PC-3 (cell line): ENCODE data around the gene ATP2B2. TPM values are rescaled to one million over a fixed set of nuclear protein-coding genes. Genes with fewer than 3 reads are reported as not detected.

Source experiments
- ATAC-seq: fragments of 200-7000 bp; cut with Tn5 transposase; 2 replicates; pipeline ENCODE4 v1.9.1; 2020; ENCODE audit warnings: mild to moderate bottlenecking, moderate library complexity
- BruUV-seq: library from RNA; stranded (reverse); fragments of 400-500 nt; replicated peaks from 2 replicates; lab custom pipeline; 2021; lab: Mats Ljungman, UMichigan
- CTCF ChIA-PET: fragments of 300-600 bp; sonication (Branson Sonifier 250); formaldehyde crosslinking; loops from one replicate; lab custom pipeline; 2022; ENCODE audit warnings: antibody characterized with exemption; lab: Charles Lee
- POLR2A ChIA-PET: fragments of 300-600 bp; sonication (Branson Sonifier 250); formaldehyde crosslinking; loops from one replicate; lab custom pipeline; 2022; ENCODE audit warnings: antibody characterized with exemption; ENCODE audit not compliant: unreplicated experiment; lab: Charles Lee
- DNase-seq: peaks from one replicate; pipeline ENCODE4 v3.0.0-alpha.2; 2015
- H2AFZ ChIP-seq: fragments of 300-600 bp; sonication (generic); 2 replicates; pipeline ENCODE4 v1.6.0; 2016; ENCODE audit warnings: antibody characterized with exemption, low read length
- H3F3A ChIP-seq: fragments of 300-600 bp; sonication (generic); one replicate; pipeline ENCODE4 v1.6.0; 2017; ENCODE audit warnings: antibody characterized with exemption, low read length, control low read depth, mild to moderate bottlenecking; ENCODE audit not compliant: unreplicated experiment
- H3K27ac ChIP-seq: fragments of 300-600 bp; sonication (generic); 2 replicates; pipeline ENCODE4 v1.5.1; 2016; ENCODE audit warnings: mild to moderate bottlenecking, low read length
- H3K27me3 ChIP-seq: fragments of 300-600 bp; sonication (generic); 2 replicates; pipeline ENCODE4 v1.6.1; 2016; ENCODE audit warnings: low read length, mixed read lengths
- H3K36me3 ChIP-seq: fragments of 300-600 bp; sonication (generic); 2 replicates; pipeline ENCODE4 v1.6.1; 2016; ENCODE audit warnings: low read depth, mixed run types, low read length, mixed read lengths
- H3K4me1 ChIP-seq: fragments of 300-600 bp; sonication (generic); 2 replicates; pipeline ENCODE4 v1.5.1; 2016; ENCODE audit warnings: low read length; ENCODE audit not compliant: insufficient read depth
- H3K4me2 ChIP-seq: fragments of 300-600 bp; sonication (generic); 2 replicates; pipeline ENCODE4 v1.6.0; 2016; ENCODE audit warnings: low read length
- H3K4me3 ChIP-seq: fragments of 300-600 bp; sonication (generic); 2 replicates; pipeline ENCODE4 v1.5.1; 2016; ENCODE audit warnings: mild to moderate bottlenecking, low read length, mixed read lengths
- H3K79me2 ChIP-seq: fragments of 300-600 bp; sonication (generic); 2 replicates; pipeline ENCODE4 v1.6.1; 2017; ENCODE audit warnings: low read length, mixed read lengths
- H3K9ac ChIP-seq: fragments of 300-600 bp; sonication (generic); 2 replicates; pipeline ENCODE4 v1.6.0; 2016; ENCODE audit warnings: mild to moderate bottlenecking, low read length
- H3K9me2 ChIP-seq: fragments of 300-600 bp; sonication (generic); replicated peaks from 2 replicates; pipeline ENCODE4 v1.6.1; 2016; ENCODE audit warnings: mixed run types, low read length, mixed read lengths
- H3K9me3 ChIP-seq: fragments of 300-600 bp; sonication (generic); 2 replicates; pipeline ENCODE4 v1.6.1; 2016; ENCODE audit warnings: low read length, mixed read lengths
- H4K20me1 ChIP-seq: fragments of 300-600 bp; sonication (generic); 2 replicates; pipeline ENCODE4 v1.6.1; 2016; ENCODE audit warnings: low read length, mixed read lengths
- EZH2 ChIP-seq: fragments of 300-600 bp; sonication (generic); IDR thresholded peaks from one replicate; pipeline ENCODE4 v1.6.1; 2017; ENCODE audit warnings: antibody characterized with exemption, mild to moderate bottlenecking, low read length; ENCODE audit not compliant: unreplicated experiment
- EZH2phosphoT487 ChIP-seq: fragments of 300-600 bp; sonication (generic); IDR thresholded peaks from 2 replicates; pipeline ENCODE4 v1.6.1; 2018; ENCODE audit warnings: mild to moderate bottlenecking, antibody characterized with exemption, low read length, borderline replicate concordance
- intact Hi-C: fragments of 100-400 bp; cut with micrococcal nuclease; formaldehyde crosslinking; loops from 2 replicates; pipeline ENCODE4 v1.9.0; 2023
- total RNA-seq: library from RNA; depleted of rRNA; stranded (reverse); fragments of >200 nt; gene quantifications from 2 replicates; pipeline ENCODE4 v1.2.3, GENCODE V29; 2014
- TF ChIP-seq, protein P1 (sequence below): fragments of 300-600 bp; sonication (generic); conservative IDR thresholded peaks from 2 replicates; pipeline ENCODE4 v1.5.1; 2017; ENCODE audit warnings: antibody characterized with exemption, low read depth, mild to moderate bottlenecking, low read length

ATP2B2 gene
- total RNA-seq, 1 experiment from 2014 or later = not detected

DNA sequence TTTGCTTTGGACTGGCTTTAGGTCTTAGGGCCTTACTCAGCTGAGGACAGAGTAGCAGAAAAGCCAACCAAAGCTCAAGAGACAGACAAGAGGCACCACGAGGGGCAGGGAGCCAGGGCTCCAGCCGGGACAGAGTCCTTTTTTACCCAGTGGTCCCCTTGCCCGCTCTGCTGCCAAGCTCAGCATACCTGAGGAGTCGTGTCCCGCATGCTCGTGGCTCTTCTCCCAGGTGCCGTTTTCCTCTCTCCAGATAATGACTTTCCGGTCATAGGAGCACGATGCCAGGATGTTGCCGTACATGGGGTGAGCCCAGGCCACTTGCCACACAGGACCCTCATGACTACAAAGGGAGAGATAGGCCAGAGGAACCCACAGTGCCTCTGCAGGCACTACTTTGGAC is 193.0 kb downstream of the ATP2B2 start:
- H3K79me2 ChIP-seq = no peaks in the 10 kb centered on the region
- no peak overlapping the region for H2AFZ ChIP-seq
- no peaks in the 10 kb centered on the region for H3K4me1 ChIP-seq
- H3K9ac ChIP-seq = no peak overlapping the region
- H3K9me3 ChIP-seq = no peaks in the 10 kb centered on the region
- intact Hi-C loops = no loop called here
- no peaks in the 10 kb centered on the region for H3K9me2 ChIP-seq
- H3K4me2 ChIP-seq = no peak overlapping the region
- no peak overlapping the region for H3K27ac ChIP-seq
- ChIA-PET POLR2A (no interaction called here), CTCF (no interaction called here)
- ATAC-seq (no peak), DNase-seq (no peak)
- H4K20me1 ChIP-seq = no peaks in the 10 kb centered on the region; the same call in 1 of the 2 replicates
- H3F3A ChIP-seq = no peaks in the 10 kb centered on the region
- H3K36me3 ChIP-seq = peaks cover 70% of the 10 kb centered on the region
- no peaks in the 10 kb centered on the region for H3K27me3 ChIP-seq
- H3K4me3 ChIP-seq = no peak overlapping the region
- BruUV-seq = no TSS peak
- TF ChIP-seq EZH2phosphoT487 (no peak), EZH2 (no peak)
- TF ChIP-seq, protein P1, sequence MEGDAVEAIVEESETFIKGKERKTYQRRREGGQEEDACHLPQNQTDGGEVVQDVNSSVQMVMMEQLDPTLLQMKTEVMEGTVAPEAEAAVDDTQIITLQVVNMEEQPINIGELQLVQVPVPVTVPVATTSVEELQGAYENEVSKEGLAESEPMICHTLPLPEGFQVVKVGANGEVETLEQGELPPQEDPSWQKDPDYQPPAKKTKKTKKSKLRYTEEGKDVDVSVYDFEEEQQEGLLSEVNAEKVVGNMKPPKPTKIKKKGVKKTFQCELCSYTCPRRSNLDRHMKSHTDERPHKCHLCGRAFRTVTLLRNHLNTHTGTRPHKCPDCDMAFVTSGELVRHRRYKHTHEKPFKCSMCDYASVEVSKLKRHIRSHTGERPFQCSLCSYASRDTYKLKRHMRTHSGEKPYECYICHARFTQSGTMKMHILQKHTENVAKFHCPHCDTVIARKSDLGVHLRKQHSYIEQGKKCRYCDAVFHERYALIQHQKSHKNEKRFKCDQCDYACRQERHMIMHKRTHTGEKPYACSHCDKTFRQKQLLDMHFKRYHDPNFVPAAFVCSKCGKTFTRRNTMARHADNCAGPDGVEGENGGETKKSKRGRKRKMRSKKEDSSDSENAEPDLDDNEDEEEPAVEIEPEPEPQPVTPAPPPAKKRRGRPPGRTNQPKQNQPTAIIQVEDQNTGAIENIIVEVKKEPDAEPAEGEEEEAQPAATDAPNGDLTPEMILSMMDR = no peak

DNA sequence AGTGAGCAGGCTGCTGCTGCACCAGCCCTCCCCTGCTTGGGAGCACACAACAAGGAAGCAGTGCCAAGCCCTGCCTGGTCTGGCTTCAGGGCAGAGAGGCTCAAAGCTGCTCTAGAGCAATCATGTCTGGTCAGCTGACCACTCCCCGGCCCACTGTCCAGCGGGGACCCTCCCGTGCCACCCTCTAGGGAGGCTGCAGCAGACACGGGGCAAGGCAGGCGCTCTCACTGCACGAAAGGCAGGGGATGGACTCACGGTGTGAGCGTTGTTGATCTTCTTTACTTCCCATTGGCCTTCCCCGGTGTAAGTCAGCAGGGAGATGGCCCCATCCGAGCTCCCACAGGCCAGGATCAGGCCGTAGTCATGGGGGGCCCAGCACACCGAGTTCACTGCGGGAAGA is 193.7 kb downstream of the ATP2B2 start:
- no TSS peak for BruUV-seq
- POLR2A ChIA-PET = interaction anchor here (0.5 kb wide), 1 partner anchor 93 kb away, joined by 3 read pairs; no protein-coding TSS in a partner anchor
- ATAC-seq (no peak), DNase-seq (no peak)
- no peak overlapping the region for H3K4me2 ChIP-seq
- TF ChIP-seq EZH2phosphoT487 = no peak
- TF ChIP-seq, protein P1 = no peak
- no peak for TF ChIP-seq EZH2
- no peaks in the 10 kb centered on the region for H3K9me2 ChIP-seq
- H3K9me3 ChIP-seq = no peaks in the 10 kb centered on the region
- H3K27me3 ChIP-seq = no peaks in the 10 kb centered on the region
- CTCF ChIA-PET = no interaction called here
- no peaks in the 10 kb centered on the region for H3F3A ChIP-seq
- intact Hi-C loops = no loop called here
- no peaks in the 10 kb centered on the region for H3K79me2 ChIP-seq
- H3K4me3 ChIP-seq = no peak overlapping the region
- peaks cover 66% of the 10 kb centered on the region for H3K36me3 ChIP-seq
- no peak overlapping the region for H3K9ac ChIP-seq
- no peaks in the 10 kb centered on the region for H4K20me1 ChIP-seq
- no peak overlapping the region for H2AFZ ChIP-seq
- no peaks in the 10 kb centered on the region for H3K4me1 ChIP-seq
- H3K27ac ChIP-seq = no peak overlapping the region

DNA sequence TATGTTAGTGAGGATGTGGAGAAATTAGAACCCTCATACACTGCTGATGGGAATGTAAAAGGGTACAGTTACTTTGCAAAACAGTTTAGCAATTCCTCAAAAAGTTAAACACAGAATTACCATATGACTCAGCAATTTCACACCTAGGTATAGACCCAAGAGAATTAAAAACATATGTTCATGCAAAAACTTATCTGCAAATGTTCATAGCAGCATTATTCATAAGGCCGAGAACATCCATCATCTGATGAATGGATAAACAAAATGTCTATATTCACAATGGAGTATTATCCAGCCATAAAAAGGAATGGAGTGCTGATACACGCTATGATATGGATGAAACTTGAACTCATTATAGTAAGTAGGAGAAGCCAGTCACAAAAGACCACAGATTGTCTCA is 194.8 kb downstream of the ATP2B2 start:
- BruUV-seq = no TSS peak
- TF ChIP-seq EZH2 (no peak), EZH2phosphoT487 (no peak)
- no peak overlapping the region for H3K4me2 ChIP-seq
- ChIA-PET POLR2A (no interaction called here), CTCF (no interaction called here)
- H3K4me1 ChIP-seq = no peaks in the 10 kb centered on the region
- no peak for ATAC-seq
- no peaks in the 10 kb centered on the region for H4K20me1 ChIP-seq
- H3K9me2 ChIP-seq = no peaks in the 10 kb centered on the region
- H3K36me3 ChIP-seq = peaks cover 61% of the 10 kb centered on the region
- H3K79me2 ChIP-seq = no peaks in the 10 kb centered on the region
- H3K27ac ChIP-seq = no peak overlapping the region
- no peaks in the 10 kb centered on the region for H3K9me3 ChIP-seq
- intact Hi-C loops = no loop called here
- no peaks in the 10 kb centered on the region for H3K27me3 ChIP-seq
- H3K9ac ChIP-seq = no peak overlapping the region
- H3F3A ChIP-seq = no peaks in the 10 kb centered on the region
- no peak for DNase-seq
- H3K4me3 ChIP-seq = no peak overlapping the region
- H2AFZ ChIP-seq = no peak overlapping the region
